Measurements from ENCODE around the gene OSBPL3. TPM values are rescaled to one million over a fixed set of nuclear protein-coding genes. Genes with fewer than 3 reads are reported as not detected.

Gene OSBPL3
- total and polyA plus RNA-seq, 4 donors: 0.28 to 3.0 (median 1.1) TPM

DNA sequence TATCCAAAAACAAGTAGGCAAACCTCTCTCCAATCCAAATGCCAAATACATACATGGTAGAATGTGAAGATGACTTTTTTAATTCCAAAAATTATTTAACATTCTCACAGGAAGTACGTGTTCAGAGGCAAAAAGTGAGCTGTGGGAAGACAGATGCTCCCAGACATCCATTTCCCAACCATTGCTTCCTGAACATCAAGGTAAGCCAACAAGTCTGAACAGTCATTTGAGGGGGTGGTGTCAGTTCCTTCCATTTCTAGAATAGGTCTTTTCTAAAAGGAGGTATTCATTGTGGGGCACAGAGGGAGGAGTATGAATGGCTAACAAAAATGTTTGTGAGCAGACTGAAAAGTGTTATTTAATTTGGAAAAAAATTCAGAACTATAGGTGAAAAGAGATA lies 49.1 kb downstream of the OSBPL3 start:
- Histone ChIP-seq H3K4me3 (ENCODE audit: low read depth in 1 of 3, low read length in 3 of 3) (no peak overlapping the region), H3K4me1 (ENCODE audit: control insufficient read depth in 4 of 4, insufficient read depth in 4 of 4, low read length in 3 of 4) (no peaks in the 10 kb centered on the region), H3K27ac (ENCODE audit: low read depth in 1 of 2, low read length in 2 of 2) (no peak overlapping the region), H3K9me3 (ENCODE audit: control insufficient read depth in 4 of 4, low read length in 3 of 4) (no peaks in the 10 kb centered on the region), H3K9ac (ENCODE audit: low read depth in 1 of 2, low read length in 2 of 2) (no peak overlapping the region), H3K27me3 (ENCODE audit: control insufficient read depth in 4 of 4, insufficient read depth in 4 of 4, low read length in 3 of 4) (no peaks in the 10 kb centered on the region), H3K36me3 (ENCODE audit: control insufficient read depth in 4 of 4, insufficient read depth in 3 of 4, low read depth in 1 of 4, low read length in 3 of 4) (no peaks in the 10 kb centered on the region)
- 79% methylated on average over 1 of the region's 1 CpG for WGBS
- DNase-seq (ENCODE audit: low spot score): no peak
- TF ChIP-seq NR2F2 (IDR thresholded peaks at IDR 0.05): no peak

DNA sequence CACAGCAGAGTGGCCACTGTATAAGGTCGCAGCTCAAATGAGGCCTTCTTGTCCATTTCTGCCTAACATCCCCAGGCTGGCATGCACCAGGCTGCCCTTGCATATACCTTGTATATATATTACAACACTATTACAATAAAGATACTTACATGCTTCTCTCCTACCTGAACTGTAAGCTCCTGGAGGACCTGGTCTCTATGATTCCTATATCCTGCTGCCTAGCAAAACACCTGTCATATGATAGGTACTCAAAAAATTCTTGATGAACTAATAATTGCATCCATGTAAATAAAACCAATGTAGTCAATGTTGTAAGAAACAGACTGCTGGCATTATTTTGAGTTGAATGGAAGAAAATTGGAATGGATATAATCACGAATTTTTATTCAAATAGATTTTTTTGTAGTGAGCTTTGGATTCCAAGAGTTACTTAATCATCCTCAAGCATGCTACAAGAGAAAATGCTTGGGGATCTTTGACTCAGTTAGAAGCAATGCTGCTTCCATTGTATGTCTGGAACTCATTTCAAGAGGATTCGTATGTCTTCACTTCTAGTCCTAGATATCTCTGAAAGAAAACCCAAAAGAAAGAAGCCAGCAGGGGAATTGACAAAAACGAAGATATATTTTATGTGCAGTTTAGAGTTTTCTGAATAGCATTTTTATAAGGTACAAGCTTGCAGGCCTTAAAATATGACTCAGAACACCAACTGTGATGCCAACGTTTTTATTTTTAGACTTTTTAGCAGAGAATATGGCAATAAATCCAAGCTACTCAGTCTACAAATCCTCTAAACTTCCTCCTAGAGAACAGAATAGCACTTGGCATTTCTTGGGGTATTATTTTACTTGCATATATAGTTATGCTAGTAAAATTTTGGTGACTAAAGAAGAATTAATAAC lies 53.1 kb downstream of the OSBPL3 start:
- DNase-seq (ENCODE audit: low spot score): no peak
- no peak overlapping the region for H3K9ac ChIP-seq (ENCODE audit: low read depth in 1 of 2, low read length in 2 of 2)
- H3K36me3 ChIP-seq (ENCODE audit: control insufficient read depth in 4 of 4, insufficient read depth in 3 of 4, low read depth in 1 of 4, low read length in 3 of 4): no peaks in the 10 kb centered on the region
- no peak overlapping the region for H3K27ac ChIP-seq (ENCODE audit: low read depth in 1 of 2, low read length in 2 of 2)
- no peaks in the 10 kb centered on the region for H3K4me1 ChIP-seq (ENCODE audit: control insufficient read depth in 4 of 4, insufficient read depth in 4 of 4, low read length in 3 of 4)
- H3K9me3 ChIP-seq (ENCODE audit: control insufficient read depth in 4 of 4, low read length in 3 of 4): no peaks in the 10 kb centered on the region
- 77% methylated on average over 5 of the region's 5 CpGs for WGBS
- TF ChIP-seq ATF3 (IDR thresholded peaks at IDR 0.05) (no peak), MAX (IDR thresholded peaks at IDR 0.05) (no peak), FOXA2 (IDR thresholded peaks at IDR 0.05) (no peak), NR2F2 (IDR thresholded peaks at IDR 0.05) (no peak), GABPA (IDR thresholded peaks at IDR 0.05 in 1 of 2, conservative IDR thresholded peaks at IDR 0.05 in 1 of 2) (no peak), SP1 (IDR thresholded peaks at IDR 0.05) (no peak), JUND (IDR thresholded peaks at IDR 0.05) (no peak)
- TF ChIP-seq, protein P1, sequence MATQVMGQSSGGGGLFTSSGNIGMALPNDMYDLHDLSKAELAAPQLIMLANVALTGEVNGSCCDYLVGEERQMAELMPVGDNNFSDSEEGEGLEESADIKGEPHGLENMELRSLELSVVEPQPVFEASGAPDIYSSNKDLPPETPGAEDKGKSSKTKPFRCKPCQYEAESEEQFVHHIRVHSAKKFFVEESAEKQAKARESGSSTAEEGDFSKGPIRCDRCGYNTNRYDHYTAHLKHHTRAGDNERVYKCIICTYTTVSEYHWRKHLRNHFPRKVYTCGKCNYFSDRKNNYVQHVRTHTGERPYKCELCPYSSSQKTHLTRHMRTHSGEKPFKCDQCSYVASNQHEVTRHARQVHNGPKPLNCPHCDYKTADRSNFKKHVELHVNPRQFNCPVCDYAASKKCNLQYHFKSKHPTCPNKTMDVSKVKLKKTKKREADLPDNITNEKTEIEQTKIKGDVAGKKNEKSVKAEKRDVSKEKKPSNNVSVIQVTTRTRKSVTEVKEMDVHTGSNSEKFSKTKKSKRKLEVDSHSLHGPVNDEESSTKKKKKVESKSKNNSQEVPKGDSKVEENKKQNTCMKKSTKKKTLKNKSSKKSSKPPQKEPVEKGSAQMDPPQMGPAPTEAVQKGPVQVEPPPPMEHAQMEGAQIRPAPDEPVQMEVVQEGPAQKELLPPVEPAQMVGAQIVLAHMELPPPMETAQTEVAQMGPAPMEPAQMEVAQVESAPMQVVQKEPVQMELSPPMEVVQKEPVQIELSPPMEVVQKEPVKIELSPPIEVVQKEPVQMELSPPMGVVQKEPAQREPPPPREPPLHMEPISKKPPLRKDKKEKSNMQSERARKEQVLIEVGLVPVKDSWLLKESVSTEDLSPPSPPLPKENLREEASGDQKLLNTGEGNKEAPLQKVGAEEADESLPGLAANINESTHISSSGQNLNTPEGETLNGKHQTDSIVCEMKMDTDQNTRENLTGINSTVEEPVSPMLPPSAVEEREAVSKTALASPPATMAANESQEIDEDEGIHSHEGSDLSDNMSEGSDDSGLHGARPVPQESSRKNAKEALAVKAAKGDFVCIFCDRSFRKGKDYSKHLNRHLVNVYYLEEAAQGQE (IDR thresholded peaks at IDR 0.05): no peak
- H3K27me3 ChIP-seq (ENCODE audit: control insufficient read depth in 4 of 4, insufficient read depth in 4 of 4, low read length in 3 of 4): no peaks in the 10 kb centered on the region
- no peak overlapping the region for H3K4me3 ChIP-seq (ENCODE audit: low read depth in 1 of 3, low read length in 3 of 3)

DNA sequence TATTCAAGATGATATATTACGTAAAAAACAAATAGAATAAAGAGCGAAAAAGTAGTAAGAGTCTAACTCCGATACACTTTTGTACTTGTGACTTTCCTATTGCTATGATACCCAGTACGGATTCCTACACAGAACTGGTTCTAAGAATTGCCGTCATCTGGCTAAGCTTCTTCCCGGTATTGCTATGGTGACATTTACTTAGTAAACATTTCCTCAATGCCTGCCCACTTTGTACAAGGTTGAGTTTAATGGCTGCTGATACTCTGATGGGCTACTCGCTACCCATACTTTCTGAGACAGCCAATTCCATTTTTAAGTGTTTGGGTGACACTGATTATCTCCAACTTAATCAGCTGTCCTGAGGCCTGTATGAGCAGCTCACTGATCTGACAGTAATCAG lies 55.6 kb downstream of the OSBPL3 start:
- H3K27ac ChIP-seq (ENCODE audit: low read depth in 1 of 2, low read length in 2 of 2): no peak overlapping the region
- no peak for DNase-seq (ENCODE audit: low spot score)
- 88% methylated on average over 7 of the region's 7 CpGs for WGBS

More for the DNA sequence above, 55.6 kb downstream of the OSBPL3 start:
- H3K27me3 ChIP-seq (ENCODE audit: control insufficient read depth in 4 of 4, insufficient read depth in 4 of 4, low read length in 3 of 4): no peaks in the 10 kb centered on the region
- no peaks in the 10 kb centered on the region for H3K36me3 ChIP-seq (ENCODE audit: control insufficient read depth in 4 of 4, insufficient read depth in 3 of 4, low read depth in 1 of 4, low read length in 3 of 4)
- no peaks in the 10 kb centered on the region for H3K4me1 ChIP-seq (ENCODE audit: control insufficient read depth in 4 of 4, insufficient read depth in 4 of 4, low read length in 3 of 4)
- H3K4me3 ChIP-seq (ENCODE audit: low read depth in 1 of 3, low read length in 3 of 3): no peak overlapping the region
- no peak overlapping the region for H3K9ac ChIP-seq (ENCODE audit: low read depth in 1 of 2, low read length in 2 of 2)
- H3K9me3 ChIP-seq (ENCODE audit: control insufficient read depth in 4 of 4, low read length in 3 of 4): no peaks in the 10 kb centered on the region
- TF ChIP-seq HNF4A (conservative IDR thresholded peaks at IDR 0.05) (no peak), RXRA (IDR thresholded peaks at IDR 0.05) (no peak), FOXA2 (IDR thresholded peaks at IDR 0.05) (no peak)
- TF ChIP-seq, protein P2, sequence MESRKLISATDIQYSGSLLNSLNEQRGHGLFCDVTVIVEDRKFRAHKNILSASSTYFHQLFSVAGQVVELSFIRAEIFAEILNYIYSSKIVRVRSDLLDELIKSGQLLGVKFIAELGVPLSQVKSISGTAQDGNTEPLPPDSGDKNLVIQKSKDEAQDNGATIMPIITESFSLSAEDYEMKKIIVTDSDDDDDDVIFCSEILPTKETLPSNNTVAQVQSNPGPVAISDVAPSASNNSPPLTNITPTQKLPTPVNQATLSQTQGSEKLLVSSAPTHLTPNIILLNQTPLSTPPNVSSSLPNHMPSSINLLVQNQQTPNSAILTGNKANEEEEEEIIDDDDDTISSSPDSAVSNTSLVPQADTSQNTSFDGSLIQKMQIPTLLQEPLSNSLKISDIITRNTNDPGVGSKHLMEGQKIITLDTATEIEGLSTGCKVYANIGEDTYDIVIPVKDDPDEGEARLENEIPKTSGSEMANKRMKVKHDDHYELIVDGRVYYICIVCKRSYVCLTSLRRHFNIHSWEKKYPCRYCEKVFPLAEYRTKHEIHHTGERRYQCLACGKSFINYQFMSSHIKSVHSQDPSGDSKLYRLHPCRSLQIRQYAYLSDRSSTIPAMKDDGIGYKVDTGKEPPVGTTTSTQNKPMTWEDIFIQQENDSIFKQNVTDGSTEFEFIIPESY (IDR thresholded peaks at IDR 0.05): no peak

All from liver (tissue), 9 donors.